Stimulated activated naive CD8-positive, alpha-beta T cell treated with anti-CD3 and anti-CD28 coated beads, Interleukin-15, Interleukin-2, amounts not matched to agents 100 U/mL and 50 U/mL, for 24 hours (primary cell): ENCODE measurements around the gene USP53.
"Not testable (repeated sequence)": the region's sequence is repeated elsewhere in the genome, so short reads cannot be mapped to it uniquely, and the experiment has no call there.

ENCODE experiments used
- ATAC-seq: fragments of 150-1000 bp; cut with Tn5 transposase; one replicate; pipeline ENCODE4 v1.10.0; 2021
- DNase-seq: peaks from one replicate; pipeline ENCODE4 v3.0.0; 2021

Gene USP53

GRCh38 chr4:119212234-119212963 lies at the start of gene USP53:
Gene USP53, plus strand, starts transcription at chr4:119212713. Its CDS starts 27,047 bp downstream, at chr4:119239760.
- DNase-seq: peak; percentile 98
- peak; percentile 93 for ATAC-seq

DNA sequence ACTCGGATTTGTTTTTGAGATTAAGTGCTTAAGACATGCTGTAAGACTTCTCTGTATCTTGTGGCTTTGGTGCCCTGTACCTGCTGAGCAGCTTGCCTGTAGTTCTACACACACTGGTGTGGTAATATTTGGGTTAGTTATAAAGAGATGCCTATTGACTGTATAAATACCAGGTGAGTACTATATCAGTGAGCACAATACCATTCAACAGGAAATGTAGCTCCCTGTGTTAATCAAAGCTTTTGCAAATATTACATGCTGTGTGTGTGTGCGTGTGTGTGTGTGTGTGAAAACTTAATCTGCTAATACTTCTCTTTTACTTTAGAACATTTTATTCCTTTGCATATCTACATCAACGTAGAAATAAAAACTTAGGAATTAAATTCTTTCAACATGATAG lies 46.7 kb upstream of the USP53 start:
- no peak for ATAC-seq
- no peak for DNase-seq

GRCh38 chr4:119170195-119170594 lies 42.3 kb upstream of the USP53 start:
- ATAC-seq: no peak
- DNase-seq: no peak

GRCh38 chr4:119172223-119172622 lies 40.3 kb upstream of the USP53 start:
- DNase-seq (no peak), ATAC-seq (no peak)

DNA sequence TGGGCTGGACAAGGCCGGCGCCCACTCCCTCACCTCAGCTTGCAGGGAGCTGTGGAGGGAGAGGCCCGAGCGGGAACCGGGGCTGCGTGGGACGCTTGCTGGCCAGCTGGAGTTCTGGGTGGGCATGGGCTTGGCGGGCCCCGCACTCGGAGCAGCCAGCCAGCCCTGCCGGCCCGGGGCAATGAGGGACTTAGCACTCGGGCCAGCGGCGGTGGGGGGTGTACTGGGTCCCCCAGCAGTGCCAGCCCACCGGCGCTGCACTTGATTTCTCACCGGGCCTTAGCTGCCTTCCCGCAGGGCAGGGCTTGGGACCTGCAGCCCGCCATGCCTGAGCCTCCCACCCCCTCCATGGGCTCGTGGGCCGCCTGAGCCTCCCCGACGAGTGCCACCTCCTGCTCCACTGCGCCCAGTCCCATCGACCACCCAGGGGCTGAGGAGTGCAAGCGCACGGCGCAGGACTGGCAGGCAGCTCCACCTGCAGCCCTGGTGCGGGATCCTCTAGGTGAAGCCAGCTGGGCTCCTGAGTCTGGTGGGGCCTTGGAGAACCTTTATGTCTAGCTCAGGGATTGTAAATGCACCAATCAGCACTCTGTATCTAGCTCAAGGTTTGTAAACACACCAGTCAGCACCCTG lies 38.7 kb upstream of the USP53 start:
- DNase-seq, ATAC-seq: not testable (repeated sequence)

GRCh38 chr4:119179011-119179410 lies 33.5 kb upstream of the USP53 start:
- ATAC-seq (no peak), DNase-seq (no peak)

DNA sequence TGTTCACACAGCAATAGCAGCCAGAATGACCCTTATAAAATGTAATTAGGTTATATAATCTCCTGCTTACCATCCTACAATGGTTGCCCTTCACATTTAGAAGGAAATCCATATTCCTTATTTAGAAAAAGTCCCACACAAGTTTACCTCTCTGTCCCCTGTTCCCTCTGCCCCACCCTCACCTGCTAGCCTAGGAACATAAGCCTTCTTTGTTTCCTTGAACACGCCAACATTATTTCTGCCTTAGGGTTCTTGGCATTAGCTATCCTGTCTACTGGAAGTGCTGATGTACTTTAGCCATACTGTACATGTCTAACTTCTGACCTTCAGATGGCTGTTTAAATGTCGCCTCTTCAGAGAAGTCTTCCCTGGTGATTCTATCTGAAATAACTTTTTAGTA lies 28.4 kb upstream of the USP53 start:
- ATAC-seq (no peak), DNase-seq (no peak)

DNA sequence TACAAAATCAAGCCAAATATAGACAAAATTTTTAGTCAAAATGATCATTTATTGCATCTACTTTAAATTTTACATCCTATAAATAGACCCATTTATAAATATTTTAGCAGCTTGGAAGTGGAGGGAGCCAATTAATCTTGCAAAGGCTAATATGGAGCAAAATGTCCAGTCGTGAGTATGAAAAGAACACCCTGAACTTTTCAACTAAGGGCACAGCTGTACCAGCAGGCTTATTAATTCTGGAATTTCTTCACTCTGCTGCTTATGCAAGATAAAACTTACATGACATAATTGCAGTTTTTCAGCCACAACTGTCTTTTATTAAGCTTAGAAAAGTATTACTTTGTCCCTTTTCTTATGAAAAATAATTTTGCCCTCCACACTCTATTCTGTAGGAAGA lies 22.9 kb upstream of the USP53 start:
- ATAC-seq (no peak), DNase-seq (no peak)

- DNase-seq (no peak), ATAC-seq (no peak)
These were observed 22.2 kb upstream of the USP53 start for GRCh38 chr4:119190354-119190753.

DNA sequence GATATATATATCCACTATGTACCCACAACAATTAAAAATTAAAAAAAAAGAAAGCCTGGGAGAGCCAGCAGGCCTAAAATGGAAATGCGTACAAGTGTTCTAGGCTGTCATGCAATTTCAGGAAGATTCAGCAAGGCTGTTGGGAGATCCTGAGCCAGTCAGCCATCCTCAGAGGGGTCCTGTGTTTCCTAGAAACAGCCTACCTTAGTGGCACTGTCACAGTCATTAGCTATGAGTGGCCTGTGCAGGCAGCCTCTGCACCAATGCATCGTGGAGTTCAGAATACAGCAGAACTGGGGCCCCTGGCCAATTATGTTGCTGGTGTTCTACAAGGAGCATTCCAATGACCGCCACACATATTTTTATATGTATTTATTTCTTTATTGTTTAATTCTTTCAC lies 21.0 kb upstream of the USP53 start:
- ATAC-seq (no peak), DNase-seq (no peak)

DNA sequence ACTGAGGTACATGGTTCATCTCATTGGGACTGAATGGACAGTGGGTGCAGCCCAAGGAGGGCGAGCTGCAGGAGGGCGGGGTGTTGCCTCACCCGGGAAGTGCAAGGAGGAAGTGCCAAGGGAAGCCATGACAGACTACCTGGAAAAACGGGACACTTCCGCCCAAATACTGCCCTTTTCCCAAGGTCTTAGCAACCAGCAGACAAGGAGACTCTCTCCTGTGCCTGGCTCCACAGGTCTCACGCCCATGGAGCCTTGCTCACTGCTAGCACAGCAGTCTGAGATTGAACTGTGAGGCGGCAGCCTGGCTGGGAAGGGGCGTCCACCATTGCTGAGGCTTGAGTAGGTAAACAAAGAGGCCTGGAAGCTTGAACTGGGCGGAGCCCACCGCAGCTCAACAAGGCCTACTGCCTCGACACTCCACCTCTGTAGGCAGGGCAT lies 14.7 kb upstream of the USP53 start:
- ATAC-seq (no peak), DNase-seq (no peak)

GRCh38 chr4:119204916-119205315 lies 7.6 kb upstream of the USP53 start:
- DNase-seq (no peak), ATAC-seq (no peak)

DNA sequence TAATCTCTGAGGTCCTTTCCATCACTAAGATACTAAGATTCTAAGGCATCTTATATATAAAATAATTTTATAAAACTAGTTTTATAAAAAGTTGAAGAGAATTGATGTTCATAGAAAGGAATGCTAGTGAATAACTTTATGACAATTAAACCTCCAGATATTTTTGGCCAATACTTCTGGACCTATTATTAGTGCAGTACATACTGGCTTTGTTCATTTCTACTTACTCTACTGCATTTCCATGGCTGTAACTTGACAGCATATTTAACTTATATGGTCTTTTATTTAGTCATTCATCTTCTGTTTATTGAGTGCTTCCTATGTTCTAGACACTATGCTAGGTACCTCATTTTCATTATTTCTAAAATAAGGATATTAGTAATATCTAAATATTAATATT lies 6.8 kb upstream of the USP53 start:
- ATAC-seq: no peak
- no peak for DNase-seq

DNA sequence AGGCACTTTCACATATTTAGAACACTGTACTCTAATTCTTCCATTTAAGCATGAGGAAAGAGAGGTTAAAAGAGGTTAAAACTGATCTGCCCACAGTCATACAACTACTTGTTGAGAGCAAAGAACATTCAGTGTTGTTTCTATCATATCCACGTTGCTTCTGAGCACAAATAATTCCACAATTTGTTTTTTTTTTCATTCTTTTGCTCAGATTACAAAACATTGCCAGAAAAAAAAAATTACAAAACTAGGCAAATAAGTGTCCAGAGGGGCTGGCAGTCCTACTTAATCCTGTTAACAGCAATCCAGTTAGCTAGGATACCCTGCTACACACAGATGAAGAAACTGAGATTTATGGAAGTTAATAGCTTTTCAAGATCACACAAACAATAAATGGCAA lies 6.3 kb upstream of the USP53 start:
- ATAC-seq (no peak), DNase-seq (no peak)

DNA sequence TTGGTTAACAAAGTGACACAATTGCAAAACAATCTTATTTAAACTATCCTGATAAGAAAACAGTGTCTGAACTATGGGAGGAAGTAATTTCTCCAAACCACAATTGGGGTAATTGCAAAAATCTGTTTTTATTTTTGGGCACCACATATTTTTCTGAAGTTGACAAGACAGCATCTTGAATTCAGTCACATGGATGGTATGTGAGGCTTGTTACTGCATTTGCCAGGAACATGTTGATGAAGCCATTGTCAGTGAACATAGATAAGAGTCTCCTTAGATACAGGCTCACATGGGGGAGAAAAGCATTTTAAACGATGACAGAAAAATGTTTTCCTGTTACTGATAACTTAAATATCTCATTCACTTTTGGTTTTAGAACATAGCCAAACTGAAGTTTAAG lies 5.5 kb upstream of the USP53 start:
- DNase-seq: no peak
- ATAC-seq: no peak

GRCh38 chr4:119209077-119209476 lies 3.4 kb upstream of the USP53 start:
- ATAC-seq: peak; percentile 45
- peak; percentile 52 for DNase-seq

DNA sequence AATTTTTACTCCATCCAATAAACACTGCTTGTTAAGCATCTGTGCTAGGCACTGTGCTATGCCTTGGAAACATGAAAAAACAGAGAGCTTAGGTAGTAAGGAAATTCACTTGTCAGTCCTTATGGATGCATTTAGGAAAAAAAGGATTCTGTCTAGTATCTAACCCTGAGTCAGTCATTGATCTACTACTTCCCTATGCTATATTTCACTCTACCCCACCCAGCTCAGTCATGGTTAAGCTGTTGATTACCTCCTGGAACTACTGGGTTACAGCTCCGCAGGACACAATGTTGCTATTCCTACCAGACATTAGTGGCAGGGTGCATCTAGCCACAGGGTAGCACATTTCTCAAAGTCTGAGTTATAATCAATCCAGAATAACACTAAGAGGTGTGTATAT lies 2.9 kb upstream of the USP53 start:
- no peak for ATAC-seq
- no peak for DNase-seq

GRCh38 chr4:119210775-119211174 lies 1.7 kb upstream of the USP53 start:
- no peak for DNase-seq
- no peak for ATAC-seq

DNA sequence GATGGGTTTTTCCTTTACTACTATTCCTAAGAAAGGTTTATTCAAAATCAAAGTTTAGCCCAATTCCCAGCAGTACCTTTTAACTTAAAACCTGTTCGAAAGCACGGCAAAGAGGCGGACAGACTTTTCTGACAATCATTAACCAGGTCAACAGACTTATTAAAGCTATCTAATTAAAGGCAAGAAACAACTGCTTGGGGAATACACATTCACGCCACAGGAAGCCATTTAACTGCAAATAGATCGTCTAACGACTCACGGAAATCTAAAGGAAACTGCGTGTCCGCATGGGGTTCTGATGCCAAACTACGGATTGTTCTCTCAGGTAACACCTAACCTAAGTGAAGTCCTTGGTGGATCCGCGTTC lies 663 bp upstream of the USP53 start:
- ATAC-seq (no peak), DNase-seq (no peak)

DNA sequence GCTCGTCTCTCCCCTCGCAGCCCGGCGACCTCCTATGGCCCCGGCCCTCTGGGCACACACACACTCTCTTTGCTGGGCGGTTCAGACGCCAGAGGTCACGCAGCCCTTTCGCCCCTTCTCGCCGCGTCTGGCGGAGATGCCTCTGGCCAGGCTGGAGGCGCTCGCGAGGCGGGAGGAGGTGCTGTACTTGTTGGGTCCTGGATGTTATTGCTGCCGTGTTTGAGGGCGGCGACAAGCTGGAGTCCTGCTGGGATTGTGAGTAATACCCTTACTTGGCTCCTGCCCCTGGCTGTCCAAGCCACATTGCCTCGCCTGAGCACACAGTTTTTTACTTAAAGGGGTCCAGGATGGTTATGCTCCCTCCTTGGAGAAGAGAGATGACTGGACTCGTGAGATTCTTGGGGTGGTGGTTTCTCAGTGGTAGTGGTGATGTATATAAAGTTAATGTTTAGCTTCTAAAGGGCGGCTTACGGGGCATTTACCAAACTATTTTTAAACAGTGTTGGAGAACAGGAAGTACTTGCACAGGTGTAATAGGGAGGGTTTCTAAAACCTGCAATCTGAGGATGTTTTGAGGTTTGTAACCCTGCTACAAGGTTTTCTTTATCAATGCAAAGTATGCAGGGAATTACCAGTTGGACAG lies 572 bp downstream of the USP53 start:
- peak; percentile 71 for DNase-seq
- ATAC-seq: peak; percentile 67

DNA sequence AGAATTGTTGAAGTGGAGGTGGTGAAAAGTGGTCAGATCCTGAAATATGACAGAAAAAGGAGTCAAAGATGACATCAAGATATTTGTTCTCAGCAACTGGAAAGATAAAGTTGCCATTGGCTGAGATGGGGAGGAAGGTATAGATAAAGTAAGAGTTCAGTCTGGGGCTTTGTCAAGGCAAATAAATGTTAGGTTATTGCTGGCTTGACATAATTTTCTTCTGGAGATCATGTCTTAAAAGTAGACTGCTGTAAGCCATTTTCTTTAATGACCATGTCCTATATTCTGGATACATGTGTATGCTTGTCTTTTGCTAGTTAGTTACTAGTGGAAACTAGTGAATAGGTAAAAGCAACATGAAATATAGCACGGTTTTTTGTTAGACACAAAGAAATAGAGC lies 5.6 kb downstream of the USP53 start:
- DNase-seq (no peak), ATAC-seq (no peak)

- no peak for DNase-seq
- ATAC-seq: no peak
These were observed 8.9 kb downstream of the USP53 start for GRCh38 chr4:119221412-119221811.

GRCh38 chr4:119227690-119228089 lies 15.2 kb downstream of the USP53 start:
- ATAC-seq (no peak), DNase-seq (no peak)

DNA sequence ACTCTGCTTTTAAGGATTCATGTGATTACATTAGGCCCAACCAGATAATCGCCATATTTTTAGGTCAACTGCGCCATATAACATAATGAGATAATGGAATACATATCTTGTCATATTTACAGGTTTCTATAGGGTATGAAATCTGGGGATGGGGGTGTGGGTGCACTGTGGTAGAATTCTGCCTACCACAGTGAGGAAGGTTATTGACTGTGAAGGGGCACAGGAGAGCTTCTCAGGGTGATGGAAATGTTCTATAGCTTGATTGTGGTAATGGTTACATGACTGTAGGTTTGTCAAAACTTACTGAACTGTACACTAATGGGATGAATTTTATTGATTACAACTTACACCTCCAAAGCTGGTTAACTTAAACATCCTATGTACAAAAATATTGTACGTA lies 15.9 kb downstream of the USP53 start:
- ATAC-seq (peak; percentile 32), DNase-seq (no peak)
